Suprapubic skin (tissue), 4 donors: ENCODE results near the gene TRIM24. TPM values are rescaled to one million over a fixed set of nuclear protein-coding genes. Genes with fewer than 3 reads are reported as not detected.

Source experiments
- DNase-seq, 2 donors: peaks; one replicate each; pipeline ENCODE4 v3.0.0-alpha.2; 2019; ENCODE audit warnings: low spot score in 2 of 2
- H3K27ac ChIP-seq: fragments of 200-600 bp; sonication (generic); one replicate; pipeline ENCODE4 v1.5.1; 2019
- H3K27me3 ChIP-seq: fragments of 200-600 bp; sonication (generic); one replicate; pipeline ENCODE4 v1.5.1; 2019
- H3K36me3 ChIP-seq: fragments of 200-600 bp; sonication (generic); one replicate; pipeline ENCODE4 v1.5.1; 2019
- H3K4me1 ChIP-seq: fragments of 200-600 bp; sonication (generic); one replicate; pipeline ENCODE4 v1.5.1; 2019
- H3K4me3 ChIP-seq: fragments of 200-600 bp; sonication (generic); one replicate; pipeline ENCODE4 v1.5.1; 2019; ENCODE audit warnings: mild to moderate bottlenecking
- H3K9me3 ChIP-seq: fragments of 200-600 bp; sonication (generic); one replicate; pipeline ENCODE4 v1.5.1; 2019
- EP300 ChIP-seq: sonication (generic); formaldehyde crosslinking; IDR thresholded peaks from one replicate; pipeline ENCODE4 v1.6.1; 2017; ENCODE audit warnings: antibody characterized with exemption
- POLR2A ChIP-seq, 2 donors: fragments of 450-650 bp; IDR thresholded peaks; one replicate each; pipeline ENCODE4 v1.6.1; 2017; ENCODE audit warnings: antibody characterized with exemption in 2 of 2, mild to moderate bottlenecking in 2 of 2, moderate library complexity in 2 of 2
- POLR2AphosphoS5 ChIP-seq, 3 donors: sonication (generic); formaldehyde crosslinking; IDR thresholded peaks; one replicate each; pipeline ENCODE4 v1.6.1; 2017; ENCODE audit warnings: antibody characterized with exemption in 3 of 3
- WGBS: methylation state at CpG from one replicate; pipeline ENCODE4 v1.1.5; 2018; 5-methylcytosine and 5-hydroxymethylcytosine counted together
- total RNA-seq, 4 donors: library from RNA; depleted of rRNA; stranded (reverse); fragments of >200 nt; gene quantifications; one replicate each; pipeline ENCODE4 v1.1.0, GENCODE V29; 2016
- TF ChIP-seq, protein P1 (sequence below), 2 donors: fragments of 200-600 bp in 1 of 2; fragments of 450-650 bp in 1 of 2; sonication (generic) in 1 of 2; IDR thresholded peaks; one replicate each; pipeline ENCODE4 v1.5.1; 2016 to 2019; ENCODE audit warnings: antibody characterized with exemption in 2 of 2, mild to moderate bottlenecking in 1 of 2, moderate library complexity in 1 of 2

The TRIM24 gene
- total RNA-seq, 4 donors from 2014 or later = 16.1 to 20.8 (median 17.7) TPM

DNA sequence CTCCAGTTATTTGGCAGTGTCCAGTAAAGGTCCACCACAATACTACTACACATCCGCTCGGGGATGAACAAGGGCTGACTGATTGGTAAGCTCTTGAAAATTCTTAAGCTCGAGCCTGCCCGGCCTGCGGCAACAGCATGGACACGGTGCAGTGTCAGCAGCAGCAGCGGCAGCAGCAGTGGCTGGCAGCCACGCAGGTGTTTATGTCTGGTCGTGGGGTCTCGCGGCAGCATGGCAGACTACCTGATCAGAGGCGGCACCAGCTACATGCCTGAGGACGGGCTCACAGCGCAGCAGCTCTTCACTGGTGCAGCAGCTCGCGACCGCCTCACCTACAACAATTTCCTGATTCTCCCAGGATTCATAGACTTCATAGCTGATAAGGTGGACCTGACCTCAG, 19.6 kb upstream of the TRIM24 start:
- TF ChIP-seq EP300 (no peak), POLR2A (IDR thresholded peaks at IDR 0.05) (no peak), POLR2AphosphoS5 (IDR thresholded peaks at IDR 0.05) (no peak)
- TF ChIP-seq, protein P1, sequence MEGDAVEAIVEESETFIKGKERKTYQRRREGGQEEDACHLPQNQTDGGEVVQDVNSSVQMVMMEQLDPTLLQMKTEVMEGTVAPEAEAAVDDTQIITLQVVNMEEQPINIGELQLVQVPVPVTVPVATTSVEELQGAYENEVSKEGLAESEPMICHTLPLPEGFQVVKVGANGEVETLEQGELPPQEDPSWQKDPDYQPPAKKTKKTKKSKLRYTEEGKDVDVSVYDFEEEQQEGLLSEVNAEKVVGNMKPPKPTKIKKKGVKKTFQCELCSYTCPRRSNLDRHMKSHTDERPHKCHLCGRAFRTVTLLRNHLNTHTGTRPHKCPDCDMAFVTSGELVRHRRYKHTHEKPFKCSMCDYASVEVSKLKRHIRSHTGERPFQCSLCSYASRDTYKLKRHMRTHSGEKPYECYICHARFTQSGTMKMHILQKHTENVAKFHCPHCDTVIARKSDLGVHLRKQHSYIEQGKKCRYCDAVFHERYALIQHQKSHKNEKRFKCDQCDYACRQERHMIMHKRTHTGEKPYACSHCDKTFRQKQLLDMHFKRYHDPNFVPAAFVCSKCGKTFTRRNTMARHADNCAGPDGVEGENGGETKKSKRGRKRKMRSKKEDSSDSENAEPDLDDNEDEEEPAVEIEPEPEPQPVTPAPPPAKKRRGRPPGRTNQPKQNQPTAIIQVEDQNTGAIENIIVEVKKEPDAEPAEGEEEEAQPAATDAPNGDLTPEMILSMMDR (IDR thresholded peaks at IDR 0.05) = no peak
- H3K9me3 ChIP-seq = no peaks in the 10 kb centered on the region
- DNase-seq = no peak
- H3K36me3 ChIP-seq = no peaks in the 10 kb centered on the region
- H3K27me3 ChIP-seq = no peaks in the 10 kb centered on the region
- 96% methylated on average over 17 of the region's 17 CpGs for WGBS
- no peaks in the 10 kb centered on the region for H3K4me1 ChIP-seq
- no peak overlapping the region for H3K4me3 ChIP-seq
- H3K27ac ChIP-seq = no peak overlapping the region

DNA sequence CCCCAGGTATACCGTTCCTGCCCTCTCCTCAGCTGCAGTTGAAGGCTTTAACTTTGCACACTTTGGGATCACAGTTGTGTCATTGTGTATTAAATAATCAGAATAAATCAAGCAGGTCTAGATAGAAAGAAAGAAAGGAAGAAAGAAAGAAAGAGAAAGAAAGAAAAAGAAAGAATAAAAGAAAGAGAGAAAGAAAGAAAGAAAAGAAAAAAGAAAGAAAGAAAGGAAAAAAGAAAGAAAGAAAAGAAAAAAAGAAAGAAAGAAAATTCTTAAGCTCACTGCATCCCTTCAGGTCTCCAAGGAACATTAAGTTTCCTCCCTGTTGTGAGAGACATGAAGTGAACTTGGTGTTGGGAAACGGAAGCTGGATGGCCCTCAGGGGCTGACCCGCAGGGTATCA, 17.2 kb upstream of the TRIM24 start:
- TF ChIP-seq POLR2A (IDR thresholded peaks at IDR 0.05) = no peak
- no peak for TF ChIP-seq EP300
- TF ChIP-seq POLR2AphosphoS5 (IDR thresholded peaks at IDR 0.05) = no peak
- TF ChIP-seq, protein P1 (IDR thresholded peaks at IDR 0.05) = no peak
- DNase-seq = no peak
- 92% methylated on average over 3 of the region's 3 CpGs for WGBS
- H3K4me1 ChIP-seq = no peaks in the 10 kb centered on the region
- no peak overlapping the region for H3K4me3 ChIP-seq
- H3K27ac ChIP-seq = no peak overlapping the region
- H3K27me3 ChIP-seq = no peaks in the 10 kb centered on the region
- H3K36me3 ChIP-seq = no peaks in the 10 kb centered on the region
- no peaks in the 10 kb centered on the region for H3K9me3 ChIP-seq

DNA sequence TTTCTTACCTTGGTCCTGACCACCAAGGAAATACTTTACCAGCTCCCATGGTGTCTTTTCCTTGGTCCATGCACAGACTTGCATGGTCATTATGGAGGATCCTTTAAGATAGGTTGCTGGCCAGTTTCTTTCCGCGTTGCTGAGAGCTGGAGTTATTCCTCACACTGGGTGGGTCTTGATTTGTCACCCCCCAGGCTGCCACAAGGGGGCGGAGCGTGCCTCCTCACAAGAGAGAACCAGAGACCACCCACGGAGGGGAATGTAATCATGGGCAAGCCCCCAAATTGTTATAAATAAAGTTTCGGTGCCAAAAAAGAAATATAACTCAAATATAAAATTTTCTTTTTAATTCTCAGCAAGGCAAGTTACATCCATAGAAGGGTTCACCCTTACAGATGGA, 10.5 kb upstream of the TRIM24 start:
- no peak for DNase-seq
- Histone ChIP-seq H3K27me3 (no peaks in the 10 kb centered on the region), H3K36me3 (no peaks in the 10 kb centered on the region), H3K4me3 (no peak overlapping the region), H3K27ac (no peak overlapping the region), H3K9me3 (no peaks in the 10 kb centered on the region), H3K4me1 (no peaks in the 10 kb centered on the region)
- no peak for TF ChIP-seq EP300
- TF ChIP-seq, protein P1 (IDR thresholded peaks at IDR 0.05) = no peak
- no peak for TF ChIP-seq POLR2A (IDR thresholded peaks at IDR 0.05)
- no peak for TF ChIP-seq POLR2AphosphoS5 (IDR thresholded peaks at IDR 0.05)
- 86% methylated on average over 6 of the region's 6 CpGs for WGBS

DNA sequence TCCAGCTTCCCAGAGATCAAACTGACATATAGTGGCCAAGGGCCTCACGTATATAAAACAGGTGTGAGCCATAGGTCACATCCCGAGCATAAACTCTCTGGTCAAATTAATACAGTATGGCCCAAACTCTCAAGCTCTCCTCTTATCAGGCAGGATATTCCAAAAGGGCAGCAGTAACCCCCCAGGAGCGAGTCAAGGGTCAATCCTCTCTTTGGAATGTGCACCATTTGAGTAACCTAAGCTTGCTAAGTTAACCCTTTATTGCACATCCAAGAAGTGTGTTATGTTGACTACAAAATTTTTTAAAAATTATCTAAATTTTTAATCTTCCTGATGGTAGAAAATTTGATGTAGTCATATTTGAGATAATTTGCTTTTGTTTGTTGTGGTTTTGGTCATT, 4.5 kb upstream of the TRIM24 start:
- no peaks in the 10 kb centered on the region for H3K36me3 ChIP-seq
- TF ChIP-seq EP300 = no peak
- no peak for TF ChIP-seq POLR2AphosphoS5 (IDR thresholded peaks at IDR 0.05)
- TF ChIP-seq, protein P1 (IDR thresholded peaks at IDR 0.05) = no peak
- no peak for TF ChIP-seq POLR2A (IDR thresholded peaks at IDR 0.05)
- WGBS = 72% methylated on average over 3 of the region's 3 CpGs
- no peak overlapping the region for H3K4me3 ChIP-seq
- DNase-seq = no peak
- H3K27me3 ChIP-seq = no peaks in the 10 kb centered on the region
- no peak overlapping the region for H3K27ac ChIP-seq
- H3K9me3 ChIP-seq = no peaks in the 10 kb centered on the region
- peaks cover 4% of the 10 kb centered on the region for H3K4me1 ChIP-seq

DNA sequence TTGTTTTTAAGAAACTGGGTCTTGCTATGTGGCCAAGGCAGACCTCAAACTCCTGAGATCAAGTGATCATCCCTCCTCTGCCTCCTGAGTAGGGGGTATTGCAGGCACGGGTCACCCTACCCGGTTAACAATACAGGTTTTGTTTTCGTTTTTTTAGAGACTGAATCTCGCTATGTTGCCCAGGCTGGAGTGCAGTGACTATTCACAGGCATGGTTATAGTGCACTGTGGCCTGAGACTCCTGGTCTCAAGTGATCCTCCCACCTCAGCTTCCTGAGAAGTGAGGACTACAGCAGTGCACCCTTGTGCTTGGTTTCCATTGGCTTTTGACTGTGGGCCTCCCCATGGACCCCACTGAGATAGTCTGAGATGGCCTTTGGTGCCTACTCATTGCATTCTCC, 3.8 kb upstream of the TRIM24 start:
- Histone ChIP-seq H3K36me3 (no peaks in the 10 kb centered on the region), H3K4me1 (peaks cover 4% of the 10 kb centered on the region), H3K27me3 (no peaks in the 10 kb centered on the region), H3K4me3 (no peak overlapping the region), H3K27ac (no peak overlapping the region), H3K9me3 (no peaks in the 10 kb centered on the region)
- WGBS = 87% methylated on average over 4 of the region's 4 CpGs
- TF ChIP-seq POLR2A (IDR thresholded peaks at IDR 0.05) (no peak), POLR2AphosphoS5 (IDR thresholded peaks at IDR 0.05) (no peak), EP300 (no peak)
- TF ChIP-seq, protein P1 (IDR thresholded peaks at IDR 0.05) = no peak
- DNase-seq = no peak
